HG03442 (cell line): ENCODE data around the gene GRK6.

Experiments
- ATAC-seq: cut with Tn5 transposase; IDR thresholded peaks from one replicate; pipeline ENCODE4 v1.9.1; 2021; ENCODE audit warnings: mild to moderate bottlenecking, moderate library complexity; ENCODE audit not compliant: unreplicated experiment

The GRK6 gene

DNA sequence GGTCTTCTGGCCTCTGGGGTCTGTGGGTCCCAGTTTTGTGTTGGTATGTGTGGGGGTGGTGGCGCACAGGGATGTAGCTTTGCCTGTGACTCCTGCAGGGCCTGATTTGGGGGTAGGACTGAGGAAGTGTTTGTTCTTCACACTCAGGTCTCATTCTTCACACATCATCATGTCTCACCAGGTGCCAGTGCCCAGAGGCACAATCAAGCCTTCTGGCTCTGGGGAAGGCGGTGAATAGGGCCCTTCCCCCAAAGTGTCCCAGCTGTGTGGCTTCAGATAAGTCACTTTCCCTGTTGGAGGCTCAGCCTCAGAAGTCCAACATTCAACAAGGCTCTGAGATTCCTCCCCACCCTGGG lies 41.8 kb downstream of the GRK6 start:
- no peak for ATAC-seq

DNA sequence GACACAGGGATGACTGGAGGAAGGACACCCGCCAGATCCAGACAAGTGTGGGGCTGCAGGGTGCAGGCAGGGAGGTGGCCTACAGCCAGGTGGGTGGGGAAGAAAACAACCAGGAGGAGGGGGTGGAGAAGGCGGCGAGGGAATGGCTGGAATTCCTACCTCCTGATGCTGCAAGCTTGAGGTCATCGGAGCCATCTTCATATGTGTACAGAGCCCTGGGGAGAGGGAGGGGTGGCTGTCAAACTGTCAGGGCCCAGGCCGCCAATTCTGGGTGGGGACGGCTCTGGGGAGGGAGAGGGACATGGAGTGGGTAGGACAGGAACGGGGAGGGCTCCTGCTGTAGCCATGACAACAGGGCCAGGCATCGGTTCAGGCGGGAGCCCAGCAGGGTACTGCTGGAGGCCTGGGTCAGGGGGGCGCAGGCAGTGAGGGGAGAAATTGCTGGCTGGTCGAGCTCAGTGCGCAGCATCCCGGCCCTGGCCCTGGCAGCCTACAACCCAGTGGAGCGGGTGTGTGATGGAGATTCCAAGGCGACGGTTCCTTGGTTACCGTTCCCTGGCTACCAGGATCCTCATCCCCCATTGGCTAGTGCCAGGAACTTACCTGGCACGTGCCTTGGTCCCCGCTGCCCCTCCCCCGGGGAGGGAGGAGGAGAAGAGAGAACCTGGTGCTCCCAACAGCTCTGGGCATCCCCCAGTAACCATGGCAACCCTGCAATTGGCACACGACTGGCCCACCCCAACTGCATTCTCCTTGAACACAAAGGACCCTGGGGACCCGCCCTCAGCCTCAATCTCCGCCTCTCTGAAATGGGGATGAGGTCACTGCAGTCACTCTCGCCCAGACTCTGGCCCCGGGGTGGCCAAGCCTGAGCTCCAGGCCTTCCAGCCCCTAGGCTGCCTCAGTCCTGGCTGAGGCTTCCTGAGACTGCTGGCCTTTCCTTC lies 42.5 kb downstream of the GRK6 start:
- ATAC-seq: no peak

DNA sequence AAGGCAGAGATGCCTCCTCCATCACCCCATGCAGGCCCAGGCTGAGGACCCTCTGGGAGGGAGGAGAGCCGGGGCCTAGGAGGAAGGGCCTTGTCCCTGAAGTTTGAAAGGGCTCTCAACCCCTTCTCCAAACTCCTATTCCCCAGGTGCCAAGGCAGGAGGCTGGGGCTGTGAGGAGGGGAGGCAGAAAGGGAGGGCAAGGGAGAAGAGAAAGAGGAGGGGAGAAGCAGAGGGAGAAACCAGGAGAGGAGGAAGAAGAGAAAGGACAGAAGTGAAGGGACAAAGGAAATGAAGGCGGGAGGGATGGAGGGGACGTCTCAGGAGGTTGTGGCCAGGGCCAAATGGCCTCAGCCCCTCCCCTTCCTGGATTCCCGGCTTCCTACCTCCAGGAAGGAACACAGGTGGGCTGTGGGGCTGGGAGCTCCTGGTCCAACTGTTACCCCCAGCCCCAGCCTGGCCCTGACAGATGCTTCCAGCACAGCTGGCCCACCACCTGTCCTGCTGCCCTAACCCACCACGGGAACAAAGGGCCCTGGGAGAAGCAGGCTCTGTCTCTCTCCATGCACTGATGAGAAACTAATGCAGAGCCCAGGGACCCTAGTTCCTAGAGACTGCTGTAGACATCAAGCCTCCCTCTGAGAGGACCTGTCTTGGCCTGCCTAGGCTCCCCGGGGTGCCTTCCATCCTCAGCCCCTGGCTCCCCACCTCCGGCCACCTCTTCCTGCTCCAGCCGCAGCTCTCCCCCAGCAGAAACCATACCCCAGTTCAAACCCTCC lies 43.5 kb downstream of the GRK6 start:
- ATAC-seq: no peak

DNA sequence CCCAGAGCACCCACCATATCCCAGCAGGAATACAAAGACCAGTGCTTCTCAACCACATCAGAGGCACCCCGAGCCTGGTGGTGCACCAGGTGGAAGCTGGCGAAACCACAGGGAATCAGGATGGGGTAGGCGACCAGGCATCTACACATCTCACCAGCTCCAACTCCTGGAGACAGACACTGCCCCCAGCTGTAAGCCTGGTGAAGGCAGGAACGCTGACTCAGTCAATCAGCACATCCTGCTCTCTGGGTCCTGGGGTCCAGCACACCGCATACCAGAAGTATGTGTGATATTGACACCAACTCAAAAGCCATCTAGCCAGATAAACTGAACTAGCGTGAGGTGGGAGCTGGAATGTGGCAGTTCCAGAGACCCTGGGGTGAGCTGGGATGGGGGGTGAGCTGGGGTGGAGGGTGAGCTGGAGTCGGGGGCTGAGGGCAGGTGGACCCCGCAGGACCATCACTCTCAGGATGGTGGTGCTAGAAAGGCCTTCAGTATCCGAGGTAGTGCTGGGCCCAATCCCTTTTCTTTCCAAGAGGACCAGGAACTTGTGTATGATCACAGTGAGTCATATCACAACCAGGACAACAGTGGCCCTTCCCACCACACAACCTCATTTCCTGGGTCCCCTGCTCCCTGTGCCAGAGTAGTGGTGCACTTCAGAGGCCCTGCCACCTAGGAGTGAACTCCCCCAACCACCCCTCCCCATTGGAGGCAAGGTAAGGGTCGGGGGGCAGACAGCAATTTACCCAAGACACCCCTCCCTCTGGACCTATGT lies 44.5 kb downstream of the GRK6 start:
- no peak for ATAC-seq

DNA sequence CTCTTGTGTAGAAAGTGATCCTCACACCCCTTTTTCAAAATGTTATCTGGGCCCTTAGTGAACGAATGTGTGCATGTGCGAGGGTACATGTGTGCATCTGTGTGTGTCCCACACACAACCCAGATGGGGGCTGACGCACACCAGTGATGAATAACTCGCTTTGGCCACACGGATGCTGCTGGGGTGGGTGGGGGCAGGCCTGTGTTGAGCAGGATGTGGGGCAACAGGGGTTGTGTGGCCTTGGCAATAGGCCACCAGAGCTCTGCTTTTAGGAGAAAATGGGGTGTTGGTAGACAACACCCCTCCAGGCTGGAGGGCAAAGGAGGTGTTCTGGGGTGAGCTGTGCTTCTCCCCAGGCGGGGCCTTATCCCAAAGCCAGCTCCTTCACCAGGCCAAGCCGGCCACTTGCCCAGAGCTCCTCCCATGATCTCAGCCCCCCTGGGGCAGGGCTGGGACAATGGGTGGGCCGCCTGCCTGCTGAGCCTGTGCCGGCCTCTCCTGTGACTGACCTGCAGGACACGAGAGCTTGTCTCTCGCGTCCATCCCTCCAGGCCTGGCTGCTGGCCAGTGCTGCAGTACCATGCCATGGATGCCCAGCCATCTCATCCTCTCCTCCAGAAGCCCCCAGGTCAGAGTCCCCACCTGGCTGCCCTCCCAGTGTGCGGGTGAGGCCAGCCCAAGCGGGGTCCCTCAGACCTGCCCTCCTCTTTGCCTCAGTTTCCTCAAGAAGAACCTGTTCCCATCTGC lies 45.3 kb downstream of the GRK6 start:
- ATAC-seq: no peak

DNA sequence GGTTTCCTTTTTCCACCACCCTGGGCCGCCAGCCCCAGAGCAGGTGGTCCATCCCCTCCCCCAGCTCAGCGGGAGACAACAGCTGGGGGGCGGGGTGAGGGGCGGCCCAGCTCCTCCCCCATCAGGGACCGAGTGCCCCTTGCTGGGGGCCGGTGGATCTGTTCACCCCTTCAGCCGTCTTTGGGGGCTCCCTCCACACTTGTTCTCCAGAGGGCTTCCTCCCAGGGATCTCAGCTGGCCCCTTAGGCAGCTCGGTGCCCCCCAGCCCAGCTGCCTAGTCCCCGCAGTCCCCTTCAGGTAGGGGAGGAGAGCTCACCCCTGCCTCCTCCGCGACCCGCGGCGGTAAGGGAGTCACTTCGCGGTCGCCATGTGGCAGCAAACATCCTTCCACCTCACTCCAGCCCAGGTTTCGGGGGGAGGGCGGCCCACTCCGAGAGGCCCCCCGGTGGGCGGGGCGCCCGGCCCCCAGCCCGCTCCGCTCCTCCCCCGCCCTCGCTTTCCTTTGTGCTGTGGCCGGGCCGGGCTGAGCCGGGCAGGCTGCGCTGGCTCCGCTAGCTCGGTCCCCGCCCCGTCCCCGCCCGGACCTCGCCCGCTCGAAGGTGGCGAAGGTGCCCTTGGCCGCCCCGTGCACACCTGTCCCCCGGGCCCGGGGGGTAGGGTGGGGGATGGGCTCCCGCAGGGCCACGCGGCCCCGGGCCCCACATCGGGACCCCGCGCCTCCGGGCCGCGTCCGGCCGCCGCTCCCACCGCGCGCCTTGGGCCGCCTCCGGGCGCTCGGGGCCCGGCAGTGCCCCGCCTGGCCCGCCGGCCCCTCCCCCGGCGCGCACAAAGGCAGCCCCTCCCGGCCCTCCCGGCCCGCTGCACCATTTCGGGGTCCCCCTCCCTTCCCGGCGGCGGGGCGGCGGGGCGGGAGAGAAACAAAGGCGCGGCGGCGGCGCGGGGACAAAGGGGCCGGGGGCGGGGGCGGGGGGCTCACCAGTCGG lies 46.3 kb downstream of the GRK6 start:
- ATAC-seq: no peak

DNA sequence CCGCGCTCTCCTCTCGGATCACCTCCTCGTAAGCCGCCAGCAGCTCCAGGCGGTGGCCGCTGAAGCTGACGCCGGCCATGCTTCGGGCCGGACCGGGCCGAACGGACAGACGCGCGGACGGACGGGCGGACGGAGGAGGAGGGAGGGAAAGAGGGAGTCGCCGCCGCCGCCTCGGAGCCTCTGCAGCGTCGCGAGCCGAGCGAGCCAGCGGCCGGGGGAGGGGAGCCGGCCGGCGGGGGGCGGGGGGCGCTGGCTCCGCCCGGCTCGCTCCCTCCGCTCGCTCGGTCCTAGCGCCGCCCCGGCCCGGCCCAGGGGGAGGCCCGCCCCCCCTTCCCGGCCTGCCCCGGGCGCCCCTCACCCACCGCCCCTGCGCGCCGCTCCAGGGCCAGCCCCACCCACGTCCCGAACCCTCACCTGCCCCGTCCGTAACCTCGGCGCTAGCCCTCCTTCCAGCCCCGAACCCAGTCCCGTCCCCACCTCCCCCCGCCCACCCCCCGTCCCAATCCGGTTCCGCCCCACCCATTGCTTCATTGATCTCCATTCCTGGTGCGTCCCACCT lies 47.0 kb downstream of the GRK6 start, which contains the start of gene DBN1:
DBN1 (minus strand) TSS at position 192 of the 559 bp plus-strand sequence; CDS start at position 79, 113 bp downstream.
- ATAC-seq: no peak

DNA sequence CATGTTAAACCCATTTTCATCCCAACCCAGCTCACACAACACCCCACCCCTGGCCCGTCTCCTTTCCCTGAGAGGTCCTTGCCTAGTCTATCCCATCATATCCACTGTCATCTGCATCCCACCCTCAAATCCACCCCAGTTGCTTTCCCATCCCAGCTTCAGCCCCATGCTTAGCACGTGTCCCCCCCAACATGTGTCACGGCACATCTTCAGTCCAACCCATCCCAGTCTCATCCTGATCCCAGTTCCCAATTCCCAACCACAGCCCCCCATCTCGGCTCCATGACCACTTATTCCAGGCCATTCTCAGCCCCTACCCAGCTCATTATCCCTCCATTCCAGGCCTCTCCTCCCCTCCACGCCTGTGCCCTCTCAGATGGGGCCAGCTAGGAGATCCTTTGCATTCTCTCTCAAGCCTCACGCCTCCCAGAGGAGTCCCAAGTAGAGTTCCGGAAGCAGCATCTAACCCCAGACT lies 47.6 kb downstream of the GRK6 start:
- no peak for ATAC-seq

DNA sequence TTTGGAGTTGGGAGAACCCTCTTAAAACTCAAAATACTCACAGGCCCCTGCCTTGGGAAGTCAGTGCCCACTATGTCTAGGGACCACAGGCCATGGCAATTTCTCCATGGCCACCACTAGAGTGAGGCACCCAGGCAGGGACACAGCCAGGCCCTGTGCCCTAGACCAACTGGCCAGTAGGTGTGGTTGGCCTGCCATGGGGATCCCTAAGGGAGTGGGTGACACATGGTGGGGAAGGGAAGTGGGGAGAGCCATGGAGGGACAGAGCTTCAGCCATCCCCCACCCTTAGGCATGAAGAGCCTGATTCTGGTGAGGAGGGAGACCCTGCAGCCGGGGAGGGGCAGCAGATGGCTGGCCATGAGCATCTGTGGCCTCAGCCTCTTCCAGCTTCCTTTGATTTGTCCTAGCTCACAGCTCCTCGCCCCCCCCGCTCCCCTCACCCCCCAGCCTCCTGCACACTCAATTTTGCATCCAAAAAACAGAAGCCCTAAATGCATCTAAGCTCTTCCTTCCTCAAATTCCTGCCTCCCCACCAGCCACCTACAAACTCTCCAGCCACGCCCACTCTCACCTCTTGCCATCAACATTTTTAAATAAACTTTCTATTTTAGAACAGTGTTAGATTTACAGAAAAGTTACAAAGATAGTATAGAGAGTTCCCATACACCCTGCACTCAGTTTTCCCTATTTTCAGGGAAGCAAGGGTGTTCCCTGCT lies 48.5 kb downstream of the GRK6 start:
- no peak for ATAC-seq

DNA sequence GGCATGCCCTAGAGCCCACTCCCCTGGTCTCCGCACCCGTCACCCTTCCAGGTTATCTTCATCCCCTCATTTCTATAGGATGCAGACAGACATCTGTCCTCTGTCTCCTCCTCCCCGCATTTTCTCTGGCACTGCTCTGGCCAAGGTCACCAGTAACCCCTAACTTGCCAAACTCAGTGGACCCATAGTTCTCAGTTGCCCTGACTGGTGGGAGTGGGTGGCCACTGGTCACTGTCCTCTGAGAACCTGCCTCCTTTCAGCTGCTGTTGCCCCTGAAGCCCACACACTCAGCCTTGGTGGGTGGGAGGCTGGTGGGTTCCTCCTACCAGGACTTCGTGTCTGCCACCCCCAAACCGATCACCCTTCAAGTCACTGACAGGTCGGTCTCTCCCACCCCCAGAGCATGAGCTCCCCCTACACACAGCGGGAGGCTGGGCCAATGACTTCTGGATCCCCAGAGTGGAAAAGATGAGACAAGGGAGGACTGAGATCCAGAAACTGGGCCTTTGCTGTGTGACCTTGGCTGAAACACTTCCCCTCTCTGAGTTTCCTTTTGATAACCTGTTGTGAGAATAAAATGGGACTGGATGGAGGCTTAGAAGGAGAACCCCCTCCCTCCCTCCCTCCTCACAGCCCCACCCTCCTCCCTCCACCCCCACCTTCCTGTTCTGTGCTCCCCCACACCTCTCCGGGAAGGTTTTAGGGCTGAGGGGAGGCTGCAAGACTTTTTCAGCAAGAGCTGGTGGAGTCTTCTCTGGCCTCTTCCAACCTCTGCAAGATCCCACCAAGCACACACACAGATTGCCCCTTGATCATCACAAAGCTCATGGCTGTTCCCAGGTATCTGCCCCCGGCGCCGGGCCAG lies 49.3 kb downstream of the GRK6 start:
- no peak for ATAC-seq

DNA sequence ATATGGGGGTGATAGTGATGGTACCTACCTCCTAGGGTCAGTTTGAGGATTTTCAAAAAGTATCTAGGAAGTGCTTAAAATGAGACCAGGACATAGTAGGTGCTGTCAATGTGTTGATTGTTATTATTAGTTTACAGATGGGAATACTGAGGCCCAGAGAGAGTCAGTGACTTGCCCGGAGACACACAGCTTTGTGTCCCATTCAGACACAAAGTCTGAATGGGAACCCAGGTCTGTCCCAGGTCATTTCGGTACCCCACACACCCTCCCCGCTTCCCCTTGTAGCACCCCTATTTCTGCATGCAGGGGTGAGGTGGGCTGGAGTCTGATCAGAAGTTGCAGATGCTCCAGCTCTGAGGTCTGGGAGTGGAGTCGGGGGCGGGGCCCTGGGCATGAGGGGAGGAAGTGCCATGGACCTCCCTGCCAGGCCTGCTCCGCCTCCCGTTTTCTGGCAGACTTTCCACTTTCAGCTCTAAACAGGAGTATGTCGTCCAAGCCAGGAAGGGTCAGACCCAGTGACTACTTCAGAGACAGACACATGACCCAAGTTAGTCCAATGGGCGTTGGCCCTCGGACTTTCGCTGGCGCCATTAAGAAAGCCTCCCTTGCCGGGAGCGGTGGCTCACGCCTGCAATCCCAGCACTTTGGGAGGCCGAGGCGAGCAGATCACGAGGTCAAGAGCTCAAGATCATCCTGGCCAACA lies 50.2 kb downstream of the GRK6 start:
- ATAC-seq: no peak

DNA sequence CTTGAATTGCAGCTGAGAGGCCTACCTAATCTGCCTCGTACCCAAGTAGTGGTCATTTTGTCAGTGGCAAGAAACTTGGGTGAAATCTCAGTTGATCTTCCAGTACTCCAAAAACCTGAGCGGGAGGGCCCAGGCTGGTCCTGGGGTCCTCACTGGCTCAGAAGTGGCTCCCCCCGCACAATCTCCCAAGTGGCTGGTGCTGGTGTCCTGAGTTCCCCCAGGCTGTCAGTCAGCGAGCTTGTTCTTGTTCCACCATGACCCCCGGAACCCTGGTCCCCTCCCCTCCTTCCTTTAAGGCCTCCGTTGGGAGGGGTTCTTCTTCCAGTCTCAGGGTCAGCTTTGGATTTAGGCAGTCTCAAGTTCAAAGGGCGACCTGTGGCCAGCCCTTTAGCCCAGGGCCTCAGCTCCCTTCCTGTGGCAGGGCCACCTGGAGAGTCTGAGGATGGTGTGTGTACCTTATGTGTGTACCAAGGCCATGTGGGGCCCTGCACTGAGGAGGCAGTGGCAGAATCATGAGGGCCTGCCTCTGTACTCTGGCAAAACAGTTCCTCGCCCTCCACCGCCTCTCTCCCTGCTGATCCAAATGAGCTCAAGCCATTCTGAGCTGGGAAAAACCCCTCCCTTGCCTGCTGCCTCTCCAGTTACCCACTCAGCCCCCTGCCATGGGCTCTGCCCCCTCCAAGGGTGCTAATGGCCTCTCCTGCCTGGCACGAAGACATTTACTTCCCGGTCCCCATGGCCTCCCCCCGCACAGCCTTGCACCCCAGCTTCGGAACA lies 51.4 kb downstream of the GRK6 start:
- no peak for ATAC-seq

DNA sequence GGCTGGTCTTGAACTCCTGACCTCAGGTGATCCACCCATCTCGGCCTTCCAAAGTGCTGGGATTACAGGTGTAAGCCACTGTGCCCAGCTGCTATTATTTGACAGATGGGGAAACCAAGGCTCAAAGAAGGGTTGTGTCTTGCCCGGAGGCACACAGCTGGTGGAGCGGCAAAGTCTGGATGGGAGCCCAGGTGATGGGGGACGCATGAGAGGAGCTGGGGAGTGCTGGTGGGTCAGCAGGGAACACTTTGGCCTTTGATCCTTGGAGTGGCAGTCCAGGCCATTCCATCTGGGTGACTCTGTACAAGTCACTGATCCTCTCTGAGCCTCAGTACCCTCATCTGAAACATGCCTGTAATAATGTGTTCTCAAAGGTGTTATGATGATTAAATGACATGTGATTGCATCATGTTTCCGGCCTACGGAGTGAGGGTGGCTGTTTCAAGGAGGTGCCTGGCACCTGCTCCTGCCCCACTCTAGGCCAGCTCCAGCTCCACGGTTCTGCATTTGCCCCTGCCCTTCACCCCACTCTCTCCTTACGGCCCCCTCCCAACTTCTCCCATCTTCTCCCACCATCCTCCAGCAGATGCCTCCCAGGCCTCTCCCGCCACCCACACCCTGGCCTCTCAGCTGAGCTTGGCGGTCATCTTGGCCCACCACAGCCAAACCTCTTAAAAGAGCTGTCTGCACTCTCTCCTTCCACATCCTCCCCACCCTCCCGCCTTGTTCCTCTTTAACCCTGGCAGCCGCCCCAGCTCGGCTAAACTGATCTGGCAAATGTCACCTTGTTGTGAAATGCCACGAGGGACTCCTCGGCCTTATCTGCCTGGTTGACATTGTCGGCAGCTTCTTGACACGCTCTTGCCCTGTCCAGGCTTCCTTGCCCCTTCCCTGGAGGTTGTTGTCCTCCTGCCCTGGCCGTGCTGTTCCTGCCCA lies 52.5 kb downstream of the GRK6 start:
- no peak for ATAC-seq

DNA sequence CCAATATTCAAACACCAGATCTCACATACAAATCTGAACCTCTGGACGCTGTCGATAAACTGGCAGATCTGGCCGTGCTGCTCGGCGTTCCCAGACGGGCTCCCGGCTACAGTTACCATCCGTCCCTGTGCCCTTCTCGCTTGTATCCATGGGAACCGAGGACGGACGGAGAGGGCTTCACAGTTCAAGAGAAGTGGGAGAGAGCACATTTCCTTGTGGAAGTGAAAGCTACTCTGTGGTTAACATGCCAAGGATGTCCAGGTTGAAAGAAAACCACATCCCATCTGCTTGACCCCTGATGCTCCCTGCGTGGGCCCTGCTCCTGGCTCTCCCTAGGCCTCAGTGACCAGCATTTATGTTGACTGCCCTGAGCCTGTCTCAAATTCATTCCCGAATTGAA lies 53.3 kb downstream of the GRK6 start:
- ATAC-seq: no peak

DNA sequence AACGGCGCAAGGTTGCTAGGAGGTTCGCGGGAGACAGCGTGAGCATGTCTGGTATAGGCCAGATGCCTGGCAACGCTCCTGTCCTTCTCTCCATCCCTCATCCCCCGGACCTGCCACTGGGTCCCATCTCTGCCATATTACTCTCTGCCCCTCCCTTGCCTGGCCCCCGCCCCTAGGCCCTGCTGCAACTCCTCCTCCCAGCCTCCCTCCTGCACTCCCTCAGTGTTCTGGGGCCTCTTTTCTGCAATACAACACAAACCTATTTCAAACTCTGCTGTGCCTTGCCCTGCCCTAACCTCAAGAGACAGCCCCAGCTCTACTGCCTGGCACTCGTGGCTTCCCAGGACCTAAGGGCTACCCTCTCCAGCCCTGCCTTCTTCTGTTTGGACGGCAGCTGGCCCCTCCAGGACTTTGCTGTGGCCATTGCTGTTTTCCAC lies 55.9 kb downstream of the GRK6 start:
- ATAC-seq: no peak
